ENCODE results near the gene EGLN3.

The EGLN3 gene

DNA sequence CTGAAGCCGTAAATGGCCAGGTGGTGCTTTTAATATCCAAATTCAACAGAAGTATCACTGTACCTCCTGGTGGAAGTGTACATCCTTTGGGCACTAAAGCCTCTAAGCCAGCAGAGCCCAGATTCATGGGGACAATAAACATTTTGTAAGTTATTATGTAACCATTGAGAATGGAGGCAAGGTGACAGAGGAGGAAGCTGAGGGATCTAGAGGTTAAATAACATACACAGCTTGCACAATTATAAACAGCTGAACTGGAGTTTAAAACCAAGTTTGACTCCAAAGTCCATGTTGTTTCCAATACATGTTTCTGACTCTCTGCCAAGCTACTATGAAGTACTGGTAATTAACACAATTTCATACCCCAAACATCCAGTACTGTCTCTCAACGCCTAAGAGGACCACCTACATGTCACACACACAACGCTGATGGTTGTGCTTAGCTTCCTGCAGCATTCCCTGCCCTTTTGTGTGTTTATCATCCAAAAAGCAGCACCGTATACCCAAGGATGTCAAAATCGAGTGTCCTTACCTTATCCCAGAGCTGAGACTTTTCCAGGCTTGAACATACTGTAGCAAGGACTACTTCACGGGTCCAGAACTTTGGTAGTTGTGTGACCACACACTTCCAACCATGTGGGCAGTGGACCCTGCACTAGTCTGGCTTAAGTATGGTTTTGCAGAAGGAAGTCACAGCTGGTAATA, 41.3 kb downstream of the EGLN3 start:
- DNase-seq: no peak

- no peak for DNase-seq
Observed at GRCh38 chr14:33908540-33909223, 42.2 kb downstream of the EGLN3 start.

GRCh38 chr14:33906968-33907367, 43.9 kb downstream of the EGLN3 start:
- no peak for DNase-seq

DNA sequence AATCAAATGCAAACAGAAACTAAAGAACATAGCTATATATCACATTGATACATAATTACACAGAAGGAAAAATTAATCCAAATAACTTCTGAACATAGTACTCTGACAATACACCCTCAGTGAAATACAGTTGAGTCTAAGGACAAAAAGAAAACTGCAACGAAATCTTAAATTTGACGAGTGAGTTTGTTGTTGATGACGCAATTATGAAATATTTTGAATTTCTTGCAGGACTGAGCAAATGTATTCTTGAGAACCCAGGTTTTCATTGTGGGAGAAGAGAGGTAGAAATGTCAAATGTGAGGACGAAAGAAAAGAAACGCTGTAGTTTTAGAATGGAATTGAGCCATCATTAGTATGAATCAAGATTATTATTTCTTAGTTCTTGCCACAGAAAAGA, 46.3 kb downstream of the EGLN3 start:
- no peak for DNase-seq

GRCh38 chr14:33903369-33903768, 47.5 kb downstream of the EGLN3 start:
- DNase-seq: no peak

- no peak for DNase-seq
Observed at GRCh38 chr14:33902363-33902762, 48.5 kb downstream of the EGLN3 start.

DNA sequence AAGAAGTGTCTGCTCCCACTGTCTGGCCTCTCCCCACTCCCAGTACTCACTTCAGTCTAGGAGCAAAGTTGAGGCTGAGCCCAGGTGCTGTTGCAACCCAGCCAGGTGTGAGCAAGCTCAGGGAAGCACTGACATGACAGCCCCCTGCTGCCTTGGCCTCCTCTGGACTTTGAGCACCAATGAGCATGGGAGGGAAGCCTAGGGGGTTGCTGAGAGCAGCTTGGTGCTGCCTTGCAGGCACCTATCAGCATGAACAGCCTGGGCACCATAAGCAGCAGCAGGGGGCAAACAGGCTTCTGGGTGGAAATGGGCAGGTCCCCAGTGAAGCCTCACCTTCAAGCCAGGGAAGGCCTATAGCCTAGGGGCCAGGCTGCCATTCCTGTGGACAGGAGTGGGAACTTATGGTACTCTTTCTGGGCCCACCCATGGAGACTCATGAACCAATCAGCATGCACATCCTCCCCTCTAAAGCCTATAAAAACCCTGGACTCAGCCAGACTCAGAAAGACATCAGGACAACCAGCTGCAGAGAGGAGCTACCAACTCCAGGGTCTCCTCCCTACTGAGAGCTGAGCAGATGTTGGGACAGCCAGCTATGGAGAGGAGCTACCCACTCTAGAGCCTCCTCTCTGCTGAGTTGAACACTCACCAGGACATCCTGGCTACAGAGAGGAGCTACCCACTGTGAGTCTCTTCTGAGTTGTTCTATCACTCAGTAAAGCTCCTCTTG, 49.3 kb downstream of the EGLN3 start:
- DNase-seq: no peak

- DNase-seq: no peak
Observed at GRCh38 chr14:33900706-33901105, 50.2 kb downstream of the EGLN3 start.

- DNase-seq: no peak
Observed at GRCh38 chr14:33899723-33900341, 51.0 kb downstream of the EGLN3 start.

DNA sequence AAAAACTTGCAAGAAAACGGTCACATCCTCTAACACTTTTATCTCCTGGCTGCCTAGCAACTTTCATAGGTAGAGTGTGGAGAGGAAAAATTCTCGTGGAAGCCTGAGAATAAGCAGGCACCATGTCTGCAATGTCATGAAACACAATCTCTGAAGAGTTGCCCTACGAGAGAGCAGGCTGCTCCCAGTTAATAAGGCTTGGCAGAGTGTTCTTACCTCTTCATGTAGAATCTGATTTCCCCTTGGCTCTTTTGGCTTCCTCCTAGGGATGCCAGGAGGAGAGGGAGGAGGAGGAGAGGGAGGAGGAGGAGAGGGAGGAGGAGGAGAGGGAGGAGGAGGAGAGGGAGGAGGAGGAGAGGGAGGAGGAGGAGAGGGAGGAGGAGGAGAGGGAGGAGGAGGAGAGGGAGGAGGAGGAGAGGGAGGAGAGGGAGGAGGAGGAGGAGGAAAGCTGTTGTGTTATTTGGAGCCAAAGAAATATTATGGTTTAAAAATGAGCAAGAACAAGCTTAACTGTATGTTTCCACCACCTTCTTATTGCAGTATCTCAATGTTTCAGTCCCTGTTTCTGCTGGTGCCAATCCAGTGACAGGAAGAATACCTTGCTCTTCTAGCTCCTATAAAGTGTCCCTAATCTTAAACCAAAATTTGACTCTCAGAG, 52.9 kb downstream of the EGLN3 start:
- no peak for DNase-seq

- DNase-seq: no peak
Observed at GRCh38 chr14:33897382-33897781, 53.5 kb downstream of the EGLN3 start.

DNA sequence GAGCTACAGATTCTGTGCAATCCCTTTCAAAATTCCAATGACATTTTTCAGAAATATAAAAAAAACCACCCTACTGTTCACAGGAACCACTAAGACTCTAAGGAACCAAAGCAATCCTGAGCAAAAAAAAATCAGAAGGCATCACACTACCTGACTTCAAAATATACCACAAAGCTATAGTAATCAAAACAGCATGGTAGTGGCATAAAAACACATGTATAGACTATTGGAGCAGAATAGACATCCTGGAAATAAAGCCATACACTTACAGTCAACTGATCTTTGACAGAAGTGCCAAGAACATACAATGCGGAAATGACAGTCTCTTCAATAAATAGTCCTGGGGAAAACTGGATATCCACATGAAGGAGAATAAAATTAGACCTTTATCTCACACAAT, 56.5 kb downstream of the EGLN3 start:
- DNase-seq: no peak

DNA sequence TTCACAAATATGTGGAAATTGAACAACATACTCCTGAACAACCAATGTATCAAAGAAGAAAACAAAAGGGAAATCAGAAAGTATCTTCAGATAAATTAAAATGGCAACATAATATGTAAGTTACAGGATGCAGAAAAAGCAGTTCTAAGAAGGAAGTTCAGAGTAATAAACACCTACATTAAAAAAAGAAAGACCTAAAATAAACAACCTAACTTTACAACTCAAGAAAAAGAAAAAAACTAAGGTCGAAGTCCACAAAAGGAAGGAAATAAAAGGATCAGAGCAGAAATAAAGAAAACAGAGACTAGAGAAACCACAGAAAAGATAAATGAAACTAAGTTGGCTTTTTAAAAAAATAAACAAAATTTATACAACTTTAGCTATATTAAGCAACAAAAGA, 59.2 kb downstream of the EGLN3 start:
- no peak for DNase-seq

DNA sequence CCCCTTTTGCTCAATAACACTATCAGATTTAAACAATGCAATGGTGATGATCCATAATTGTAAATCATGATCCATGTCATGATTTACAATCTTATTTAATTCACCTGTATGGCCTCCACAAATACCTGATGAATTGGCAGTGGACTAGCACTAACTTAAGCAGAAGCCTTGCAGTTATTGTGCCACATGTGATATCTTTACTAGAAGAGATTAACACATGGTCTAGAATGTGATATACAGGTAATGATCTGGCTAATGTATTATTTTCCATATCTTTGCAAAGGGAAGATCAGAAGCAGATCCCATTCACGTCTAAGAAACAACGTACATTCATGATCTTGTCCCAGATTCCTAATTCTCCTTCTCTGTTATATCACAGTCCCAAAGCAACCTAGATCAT, 66.0 kb downstream of the EGLN3 start:
- no peak for DNase-seq

- DNase-seq: no peak
Observed at GRCh38 chr14:33880330-33880729, 70.5 kb downstream of the EGLN3 start.

GRCh38 chr14:33879684-33880286, 71.1 kb downstream of the EGLN3 start:
- DNase-seq: no peak

DNA sequence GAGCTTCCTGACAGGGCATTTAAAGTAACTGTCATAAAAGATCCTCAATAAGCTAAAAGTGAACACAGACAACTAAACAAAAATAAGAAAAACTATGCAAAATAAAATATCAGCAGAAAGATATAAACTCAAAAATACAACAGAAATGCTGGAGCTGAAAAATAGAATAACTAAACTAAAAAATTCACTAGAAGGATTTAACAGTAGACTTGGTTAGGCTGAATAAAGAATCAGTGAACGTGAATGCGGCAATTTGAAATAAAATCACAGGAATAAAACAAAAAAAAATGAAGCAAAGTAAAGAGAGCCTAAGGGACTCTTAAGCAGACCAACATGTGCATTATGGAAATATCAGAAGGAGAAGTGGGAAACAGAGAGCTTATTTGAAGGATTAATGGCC, 74.6 kb downstream of the EGLN3 start:
- no peak for DNase-seq
